Stimulated activated CD8-positive, alpha-beta memory T cell treated with anti-CD3 and anti-CD28 coated beads, Interleukin-4, amount 100 ng/mL, for 4 hours (primary cell): ENCODE results near the gene PBX1.

Experiments
- DNase-seq, 2 donors: peaks; one replicate each; pipeline ENCODE4 v3.0.0-alpha.2; 2020; ENCODE audit warnings: low read depth in 2 of 2, low spot score in 1 of 2

The PBX1 gene

DNA sequence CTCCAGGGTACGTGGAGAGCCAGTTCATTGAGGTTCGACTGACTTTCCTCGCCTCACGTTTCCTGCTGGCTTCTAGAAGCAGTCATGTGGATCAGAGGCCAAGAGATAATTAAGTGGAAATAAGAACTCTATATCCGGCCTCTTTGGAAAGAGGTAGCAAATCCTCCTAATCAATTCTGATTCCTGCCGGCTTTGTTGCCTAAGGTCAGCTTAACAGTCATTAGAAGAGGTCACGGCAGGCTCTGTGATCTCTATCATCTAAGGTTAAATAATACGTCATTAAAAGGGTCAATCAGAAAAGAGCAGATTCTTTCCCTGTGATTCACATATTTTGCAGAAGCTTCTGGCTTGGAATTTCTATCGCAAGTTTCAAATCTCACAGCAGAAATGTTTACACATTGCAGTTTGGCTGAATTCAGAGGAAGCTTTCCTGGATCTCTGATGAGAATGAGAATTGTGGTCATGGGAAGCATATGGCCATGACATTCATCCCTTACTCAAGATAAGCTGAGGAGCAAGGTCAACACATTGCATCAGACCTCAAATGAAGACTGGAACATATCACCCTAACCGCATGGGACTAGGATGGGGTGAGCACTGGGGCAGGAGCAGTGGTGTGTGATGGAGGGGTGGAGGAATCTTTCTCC is 189.4 kb downstream of the PBX1 start:
- DNase-seq = no peak

DNA sequence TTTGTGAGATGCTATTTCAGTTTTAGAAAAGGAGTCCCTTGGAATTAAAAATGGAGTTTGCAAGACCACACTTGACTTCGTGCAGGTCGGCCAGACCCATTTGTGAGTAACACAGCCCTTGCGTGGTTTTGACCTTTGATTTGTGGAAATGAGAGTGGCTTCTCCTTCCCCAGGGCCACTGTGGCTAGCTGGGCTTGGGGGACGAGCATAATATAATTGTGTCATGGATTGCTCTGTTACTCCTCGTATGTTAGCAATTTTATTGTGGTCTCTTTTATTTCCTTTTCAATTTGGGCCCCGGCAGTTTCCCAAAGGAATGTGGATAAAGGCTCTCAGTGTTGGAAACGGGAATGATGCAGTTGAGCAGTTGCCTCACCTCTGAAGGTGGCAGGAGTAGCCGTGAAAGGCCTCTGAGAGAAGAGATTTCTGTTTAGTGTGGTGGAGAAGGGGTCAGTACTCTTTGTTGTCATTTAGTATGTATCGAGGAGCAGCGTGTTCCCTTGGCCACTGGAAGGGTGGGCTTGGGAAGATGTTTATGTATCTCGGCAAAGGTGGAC is 194.6 kb downstream of the PBX1 start:
- no peak for DNase-seq

DNA sequence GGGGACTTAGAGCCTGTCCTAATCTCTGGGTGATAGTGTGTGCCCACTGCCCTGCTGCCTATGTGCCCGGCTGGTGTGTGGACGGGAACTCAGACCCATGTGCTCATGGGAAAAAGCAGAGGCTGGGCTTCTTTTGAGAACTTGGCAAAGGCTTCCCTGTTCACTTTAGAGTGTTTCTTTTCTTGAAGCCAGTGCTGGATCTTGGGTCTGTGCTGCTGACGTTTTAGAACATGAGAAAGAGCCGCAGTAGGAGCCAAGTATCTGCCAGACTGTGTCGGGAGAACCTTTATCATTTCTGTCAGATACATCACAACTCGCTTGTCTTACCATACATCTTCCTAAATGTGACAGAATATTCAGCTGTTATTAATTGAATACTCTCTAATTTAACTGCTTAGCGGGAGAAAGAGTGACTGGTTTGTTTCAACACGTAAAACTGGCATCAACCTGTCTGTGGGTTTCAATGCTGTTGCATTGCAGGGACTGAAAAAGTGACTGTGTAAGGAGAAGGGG is 195.2 kb downstream of the PBX1 start:
- DNase-seq = no peak

DNA sequence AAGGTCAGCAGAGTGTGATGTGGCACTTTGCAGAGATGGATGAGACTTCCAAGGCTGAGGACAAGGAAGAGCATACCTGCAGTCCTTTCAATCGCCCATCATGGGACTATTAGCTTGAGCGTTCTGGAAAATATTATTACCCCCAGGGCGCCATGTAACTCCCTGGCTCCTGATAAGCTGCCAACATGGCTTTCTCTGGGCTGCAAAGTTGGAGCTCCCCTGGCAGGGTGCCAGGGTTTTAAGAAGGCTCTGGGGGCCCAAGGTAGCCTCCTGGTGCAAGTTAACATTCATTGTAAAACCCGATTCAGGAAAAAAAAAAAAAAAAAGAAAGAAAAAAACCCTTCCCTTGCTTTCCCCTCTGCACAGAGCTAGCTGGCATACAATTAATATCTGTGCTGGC is 196.7 kb downstream of the PBX1 start:
- no peak for DNase-seq

DNA sequence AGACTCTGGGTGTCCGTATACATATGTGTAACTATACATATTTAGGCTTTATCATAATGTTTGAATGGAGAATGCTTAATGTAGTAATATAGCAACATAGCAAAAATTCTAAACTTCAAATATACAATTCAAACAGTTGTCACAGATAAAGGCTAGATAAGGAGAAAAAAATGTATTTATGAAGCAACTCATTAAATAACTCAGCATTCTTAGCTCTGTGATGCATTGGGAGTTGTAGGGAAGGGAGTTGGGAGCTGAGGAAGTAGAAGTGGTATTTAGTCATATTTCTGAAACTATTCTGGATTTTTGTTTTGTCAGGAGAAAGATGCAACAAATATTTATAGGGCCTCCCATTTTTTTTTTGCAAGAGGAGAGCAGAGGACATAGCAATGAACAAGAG is 197.8 kb downstream of the PBX1 start:
- DNase-seq = no peak

DNA sequence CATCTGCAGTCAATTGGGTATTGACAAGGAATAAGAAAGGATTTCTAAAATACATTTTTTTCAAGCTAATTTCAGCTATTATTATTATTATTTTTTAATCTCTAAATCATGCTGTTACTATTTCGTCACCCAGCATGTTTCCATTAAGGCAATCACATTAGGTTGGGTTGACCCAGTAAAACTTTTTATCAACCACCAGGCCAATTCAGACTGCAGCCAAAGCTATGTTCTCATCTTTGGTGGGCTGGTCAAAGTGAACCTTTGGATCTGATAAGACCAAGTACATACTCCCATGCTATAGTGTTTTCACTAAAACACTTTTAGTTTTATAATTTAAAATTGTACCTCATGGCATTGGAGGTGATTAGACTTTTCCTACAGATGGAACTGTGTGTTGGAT is 198.6 kb downstream of the PBX1 start:
- DNase-seq = no peak

DNA sequence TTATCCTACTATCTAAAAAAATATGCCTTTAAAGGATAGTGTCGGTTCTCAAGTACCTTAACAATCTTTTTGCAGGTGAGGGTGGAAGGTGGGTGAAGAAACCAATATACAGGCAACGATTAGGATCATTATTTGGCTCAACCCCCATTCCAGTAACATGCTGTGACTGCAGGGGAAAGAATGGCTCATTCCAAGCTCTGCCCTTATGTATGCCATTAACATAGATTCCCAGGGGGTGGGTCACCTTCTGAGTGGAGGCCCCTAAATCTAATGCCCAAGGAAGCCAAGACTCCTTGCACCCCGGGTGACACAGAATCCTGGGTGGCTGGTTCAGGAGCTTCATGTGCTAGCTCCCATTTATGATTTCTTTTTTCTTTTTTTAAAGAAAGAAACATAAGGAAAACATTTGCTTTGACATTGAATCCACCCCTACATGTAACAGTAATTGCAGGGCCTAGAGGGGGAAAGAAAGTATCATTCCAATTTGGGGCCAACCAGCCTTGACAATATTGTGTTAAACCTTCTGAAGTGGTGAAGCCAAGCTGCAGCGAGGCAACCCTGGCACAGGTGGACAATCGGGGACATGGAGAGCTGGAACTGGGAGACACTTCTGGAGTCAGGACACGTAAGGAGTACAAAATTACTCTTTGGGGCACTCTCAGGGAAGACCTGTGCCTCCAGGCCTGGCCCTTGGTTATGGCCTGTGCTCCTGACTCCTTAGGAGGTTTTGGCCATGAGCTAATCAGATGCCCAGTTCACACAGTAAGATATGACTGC is 200.3 kb downstream of the PBX1 start:
- DNase-seq = no peak

DNA sequence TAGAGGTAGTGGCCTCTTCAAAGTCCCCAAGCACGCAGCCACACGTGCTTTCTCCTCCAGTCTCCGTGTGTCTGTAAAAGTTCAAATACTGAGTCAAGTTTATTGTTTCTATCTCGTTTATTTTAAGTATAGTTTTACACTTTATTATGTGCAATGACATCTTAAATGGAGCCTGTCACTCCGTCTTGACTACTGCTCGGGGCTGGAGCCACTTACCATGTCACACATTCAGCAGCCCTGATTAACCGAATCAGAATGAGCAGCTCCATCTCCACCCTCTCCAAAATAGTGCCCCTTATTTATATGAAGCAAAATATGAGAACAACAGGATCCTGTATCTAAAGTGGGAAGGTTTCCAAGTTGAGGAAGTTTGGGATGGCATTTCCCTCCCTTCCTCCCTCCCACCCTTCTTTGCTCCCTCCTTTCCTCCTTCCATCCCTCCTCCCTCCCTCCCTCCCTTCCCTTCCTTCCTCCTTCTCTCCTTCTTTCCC is 201.0 kb downstream of the PBX1 start:
- no peak for DNase-seq

DNA sequence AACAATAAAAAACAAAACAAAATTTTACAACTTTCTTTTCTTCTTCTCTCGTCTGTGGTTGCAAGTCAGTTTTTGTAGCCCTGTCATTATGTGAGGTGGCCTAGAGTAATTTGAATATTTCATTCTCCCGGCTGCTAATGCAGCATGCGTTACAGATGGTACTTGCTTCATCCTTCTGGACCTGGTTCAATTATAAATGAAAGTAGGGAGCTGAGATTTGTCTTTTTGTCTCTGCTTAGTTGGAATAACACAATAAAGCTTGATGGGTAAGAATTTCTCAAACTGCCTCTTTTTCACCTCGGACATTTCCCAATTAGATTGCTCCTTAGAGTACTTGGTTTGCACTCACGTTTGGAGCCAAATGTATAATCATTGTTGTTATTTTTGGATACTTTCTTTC is 201.6 kb downstream of the PBX1 start:
- DNase-seq = no peak

DNA sequence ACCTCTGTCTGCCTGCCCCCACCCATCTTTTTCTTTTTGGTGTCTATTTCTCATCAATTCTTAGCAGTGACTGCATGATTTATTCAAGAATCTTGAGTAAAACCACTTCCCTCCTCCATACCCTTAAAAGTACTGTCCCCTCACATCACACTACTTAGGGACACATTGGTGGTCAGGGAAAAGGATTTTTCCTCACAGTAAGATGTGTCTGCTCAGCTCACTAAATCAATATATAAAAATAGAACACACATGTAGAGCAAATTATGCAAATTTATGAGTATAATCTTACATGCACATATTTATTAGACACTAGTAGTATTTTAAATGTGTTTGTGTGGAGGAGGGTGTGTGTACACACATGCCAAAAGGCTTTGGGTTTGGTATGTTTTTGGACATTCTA is 202.0 kb downstream of the PBX1 start:
- DNase-seq = no peak

DNA sequence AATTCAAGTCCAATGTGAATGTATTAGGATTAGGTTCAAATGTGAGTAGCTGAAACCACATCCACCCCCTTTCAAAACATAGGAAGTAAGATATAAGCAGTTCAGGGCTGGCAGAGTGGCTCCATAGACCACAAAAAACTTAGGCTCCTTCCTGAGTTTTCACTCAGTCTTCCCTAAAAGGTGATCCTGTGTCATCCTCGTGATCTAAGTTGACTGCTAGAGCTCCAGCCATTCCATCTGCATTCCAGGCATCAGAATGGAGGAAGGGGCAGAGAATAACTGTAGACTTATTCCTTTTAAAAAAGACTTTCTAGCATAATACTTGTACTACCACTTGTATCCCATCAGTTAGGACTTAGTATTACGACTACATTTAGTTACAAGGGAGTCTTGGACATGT is 204.1 kb downstream of the PBX1 start:
- DNase-seq = no peak

DNA sequence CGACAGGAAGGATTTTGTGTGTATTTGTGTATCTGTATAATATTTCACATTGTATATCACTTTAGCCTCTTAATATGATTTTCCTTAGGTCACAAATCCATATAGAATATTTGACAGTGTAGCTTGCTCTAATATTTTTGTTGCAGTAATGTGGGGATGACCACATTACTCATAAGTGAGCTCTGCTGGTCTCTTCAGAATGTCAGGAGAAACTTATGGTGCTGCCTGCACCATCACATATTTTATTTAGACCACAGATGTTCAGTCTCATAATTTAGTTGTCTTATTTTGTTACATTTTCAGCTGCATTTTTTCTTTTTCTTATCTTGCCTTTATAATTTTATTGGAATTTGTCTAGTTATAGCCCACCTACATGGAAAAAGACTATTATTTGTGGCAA is 205.3 kb downstream of the PBX1 start:
- no peak for DNase-seq

DNA sequence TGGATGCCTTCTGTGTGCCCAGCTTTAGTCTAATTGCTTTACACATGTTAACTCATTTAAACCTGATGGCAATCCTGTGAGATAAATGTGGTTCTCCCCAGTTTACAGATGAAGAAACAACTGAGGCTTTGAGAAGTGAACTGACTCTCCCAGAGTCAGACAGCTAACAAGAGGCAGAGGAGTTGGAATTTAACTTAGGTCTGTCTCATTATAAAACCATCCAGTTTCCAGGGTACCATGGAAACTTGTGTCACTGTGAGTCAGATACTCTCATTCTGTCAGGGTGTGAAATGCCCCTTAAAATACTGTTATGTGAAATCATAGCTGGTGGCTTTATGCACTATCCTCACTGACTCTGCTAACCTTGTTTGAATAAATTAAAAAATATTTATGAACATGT is 206.6 kb downstream of the PBX1 start:
- DNase-seq = no peak

DNA sequence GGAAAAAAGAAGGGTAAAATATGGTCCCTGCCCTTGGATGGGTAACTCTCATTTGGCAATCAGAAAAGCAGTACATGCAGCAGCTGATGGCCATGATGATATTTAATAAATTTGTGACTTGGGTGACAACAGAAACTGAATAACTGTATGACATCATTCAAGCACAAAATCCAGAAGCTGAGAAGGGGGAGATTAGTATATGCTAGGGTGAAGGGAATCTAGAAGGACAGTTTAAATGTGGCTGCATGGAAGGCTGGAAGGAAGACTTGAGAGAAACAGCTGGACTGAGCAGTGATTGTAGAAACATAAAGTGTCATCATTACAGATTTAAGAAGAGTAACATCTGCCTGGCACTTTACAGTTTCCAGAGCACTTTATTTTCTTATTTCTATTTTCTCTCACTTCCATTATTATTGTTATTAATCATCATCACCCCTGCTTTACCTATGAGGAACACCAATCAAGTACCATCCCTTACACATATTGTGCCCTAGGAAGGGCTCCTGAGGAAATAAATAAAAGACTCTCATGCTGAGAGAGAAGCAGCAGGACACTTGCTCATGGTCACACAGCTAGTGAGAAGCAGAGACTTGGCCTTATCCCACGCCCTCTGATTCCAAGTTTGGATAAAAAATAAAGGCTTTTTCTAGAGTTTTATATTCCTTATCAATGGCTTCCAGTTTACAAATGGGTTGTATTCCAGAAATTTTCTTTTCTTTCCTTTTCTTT is 207.2 kb downstream of the PBX1 start:
- DNase-seq = no peak

DNA sequence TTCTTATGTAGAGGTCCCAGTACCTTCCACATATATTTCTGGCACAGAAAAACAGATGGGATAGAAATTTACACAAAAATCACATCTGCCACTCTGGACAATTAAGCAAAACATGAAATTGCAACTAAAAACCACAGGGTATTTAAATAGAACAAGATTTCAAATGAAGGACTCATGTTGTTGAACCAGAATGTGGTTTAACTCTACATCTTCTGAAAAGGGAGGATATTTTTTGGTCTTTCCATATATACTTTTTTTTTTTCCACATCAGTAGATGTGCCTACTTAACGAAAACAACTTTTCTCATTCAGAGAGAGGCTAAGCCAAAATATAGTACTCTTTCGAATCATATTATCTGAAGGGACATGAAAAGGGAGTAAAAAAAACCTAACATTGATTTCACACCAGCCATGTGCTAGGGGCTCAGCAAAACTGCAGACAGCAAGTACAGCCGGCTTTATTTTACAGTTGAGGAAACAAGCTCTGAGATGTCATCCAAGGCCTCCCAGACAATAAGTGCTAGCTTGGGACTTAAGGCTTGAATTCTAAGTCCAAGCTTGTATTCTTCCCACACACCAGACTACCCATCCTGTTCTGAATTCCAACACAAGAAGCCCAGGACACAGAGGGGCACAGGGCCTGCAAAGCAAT is 208.9 kb downstream of the PBX1 start:
- DNase-seq = no peak

DNA sequence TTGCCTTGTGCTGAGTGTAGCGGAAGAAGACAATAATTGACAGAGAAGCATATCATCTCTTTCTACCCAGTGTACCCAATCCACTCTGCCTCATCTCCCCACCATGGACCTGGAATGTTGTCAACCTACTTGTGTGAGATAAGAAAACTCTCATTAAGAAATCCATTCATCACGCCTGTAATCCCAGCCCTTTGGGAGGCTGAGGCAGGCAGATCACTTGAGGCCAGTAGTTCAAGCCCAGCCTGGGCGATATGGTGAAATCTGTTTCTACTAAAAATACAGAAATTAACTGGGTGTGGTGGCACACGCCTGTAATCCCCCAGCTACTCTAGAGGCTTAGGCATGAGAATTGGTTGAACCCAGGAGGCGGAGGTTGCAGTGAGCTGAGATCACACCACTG is 209.6 kb downstream of the PBX1 start:
- DNase-seq = no peak

DNA sequence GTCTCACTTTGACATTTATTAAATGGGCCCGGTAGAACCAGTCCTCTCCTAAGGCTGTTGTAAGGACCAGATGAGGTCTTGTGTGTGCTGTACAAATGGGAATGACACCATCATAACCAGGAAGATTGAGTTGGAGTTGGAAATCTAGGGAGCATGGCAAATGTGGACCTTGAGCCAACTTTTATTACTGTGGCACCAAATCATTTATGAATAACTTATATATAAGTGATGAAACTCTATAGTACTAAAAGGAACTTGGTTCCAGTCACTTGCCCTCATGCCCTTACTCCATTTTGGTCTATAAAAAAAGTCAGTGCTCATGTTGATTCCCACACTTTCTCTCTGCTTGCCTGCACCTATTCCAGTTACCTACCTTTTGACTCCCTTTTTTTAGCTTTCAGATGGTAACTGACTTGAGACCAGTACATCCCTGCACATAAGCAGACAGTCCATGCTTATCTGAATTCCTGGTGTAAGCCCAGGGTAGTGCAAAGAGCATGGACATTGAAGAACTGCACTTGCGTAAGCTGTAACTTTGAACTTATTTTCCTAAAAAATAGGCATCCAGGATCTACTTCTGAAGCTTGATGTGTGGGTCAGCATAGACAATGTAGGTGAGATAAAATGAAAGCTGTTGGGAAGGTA is 210.6 kb downstream of the PBX1 start:
- no peak for DNase-seq

DNA sequence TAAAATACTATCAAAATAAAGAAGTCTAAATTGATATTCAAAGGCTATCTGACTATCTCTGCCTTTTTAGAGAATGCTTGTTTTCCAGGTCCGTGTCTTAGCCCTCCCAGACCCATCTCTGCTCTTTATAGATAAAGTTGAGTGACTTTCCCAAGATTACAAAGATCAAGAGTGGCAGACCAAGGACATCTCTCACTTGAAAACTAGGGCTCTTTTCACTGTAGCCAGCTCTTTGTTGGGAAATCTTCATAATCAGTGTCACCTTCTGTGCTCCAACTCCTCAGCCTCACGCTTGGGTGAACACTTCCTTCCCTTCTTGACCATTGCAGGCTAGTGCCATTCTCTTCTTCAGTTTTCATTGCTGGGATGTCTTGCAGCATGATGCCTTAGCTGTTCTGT is 211.1 kb downstream of the PBX1 start:
- no peak for DNase-seq

DNA sequence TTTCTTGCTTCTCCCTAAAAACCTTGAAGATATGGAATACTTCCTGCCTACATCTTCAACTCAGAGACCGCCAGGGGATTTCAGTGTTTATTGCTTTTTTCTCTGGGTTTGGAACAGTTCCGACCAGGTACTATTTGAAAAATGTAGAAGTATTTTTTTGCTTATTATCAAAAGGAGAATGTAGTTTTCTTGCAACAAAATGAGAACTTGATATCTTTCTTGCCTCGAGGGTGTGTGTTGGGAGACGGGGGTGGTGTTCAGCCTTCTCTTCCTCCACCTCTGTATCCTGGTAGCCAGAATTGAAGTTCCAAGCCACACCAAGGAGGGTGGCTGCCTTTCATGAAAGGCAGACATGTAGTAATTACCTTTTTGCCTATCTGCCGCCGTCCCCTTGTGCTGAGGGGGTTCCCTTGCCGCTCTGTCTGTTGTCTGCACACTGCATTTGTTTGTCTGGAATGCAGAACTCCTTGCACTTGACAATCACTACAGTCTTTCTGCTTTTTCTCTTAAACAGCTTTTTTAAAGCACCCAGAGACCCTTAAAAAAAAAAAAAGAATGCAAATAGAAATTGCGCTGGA is 212.1 kb downstream of the PBX1 start:
- no peak for DNase-seq

DNA sequence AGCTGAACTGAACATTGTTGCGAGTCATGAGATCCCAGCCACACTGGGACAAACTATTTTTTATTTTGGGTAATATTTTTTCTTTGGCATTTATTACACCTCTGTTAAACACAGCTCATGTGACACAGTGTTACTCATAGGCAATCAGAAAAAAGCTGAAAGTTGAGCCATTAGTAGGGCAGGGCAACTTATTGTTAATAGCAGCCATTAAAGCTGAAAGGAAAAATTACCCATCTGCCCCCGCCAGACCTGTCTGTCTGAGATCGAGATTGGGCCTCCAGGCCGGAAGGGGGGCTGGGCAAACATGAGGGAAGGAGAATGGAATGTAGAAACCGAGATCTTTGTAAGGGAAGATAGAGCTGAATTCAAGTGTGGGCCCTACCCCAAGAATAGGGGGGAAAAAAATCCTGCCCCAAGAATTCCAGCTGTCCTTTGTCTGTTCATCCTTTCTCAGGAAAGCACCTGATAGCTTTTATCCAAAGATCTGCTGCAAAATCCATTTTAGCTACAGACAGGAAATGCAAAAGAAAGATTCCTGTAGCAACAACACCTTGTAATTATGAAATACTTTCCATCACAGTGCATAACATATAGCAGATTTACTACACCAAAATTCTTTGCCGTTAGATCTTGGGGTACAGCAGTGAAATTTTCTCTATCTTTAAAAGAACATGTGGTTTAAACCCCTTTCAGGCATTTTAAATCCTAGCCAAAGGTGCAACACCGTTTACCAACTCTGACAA is 212.8 kb downstream of the PBX1 start:
- no peak for DNase-seq
